Right renal pelvis (tissue), 4 donors: ENCODE data around the gene PKD1L1. TPM values are rescaled to one million over a fixed set of nuclear protein-coding genes. Genes with fewer than 3 reads are reported as not detected.
"Not testable (repeated sequence)": the region's sequence is repeated elsewhere in the genome, so short reads cannot be mapped to it uniquely, and the experiment has no call there.

Experiments used
- DNase-seq, 4 donors: peaks; one replicate each; pipeline ENCODE4 v3.0.0-alpha.2; 2013; ENCODE audit warnings: low read depth in 4 of 4, low spot score in 3 of 4, missing footprints in 1 of 4
- polyA plus RNA-seq, 4 donors: library from polyadenylated mRNA; unstranded; fragments of 120-200 nt; gene quantifications; one replicate each; pipeline ENCODE4 v1.2.1, GENCODE V29; 2013; ENCODE audit not compliant: insufficient read length in 4 of 4

PKD1L1 gene
- polyA plus RNA-seq, 4 donors, result 0.06 to 0.73 (median 0.15) TPM

DNA sequence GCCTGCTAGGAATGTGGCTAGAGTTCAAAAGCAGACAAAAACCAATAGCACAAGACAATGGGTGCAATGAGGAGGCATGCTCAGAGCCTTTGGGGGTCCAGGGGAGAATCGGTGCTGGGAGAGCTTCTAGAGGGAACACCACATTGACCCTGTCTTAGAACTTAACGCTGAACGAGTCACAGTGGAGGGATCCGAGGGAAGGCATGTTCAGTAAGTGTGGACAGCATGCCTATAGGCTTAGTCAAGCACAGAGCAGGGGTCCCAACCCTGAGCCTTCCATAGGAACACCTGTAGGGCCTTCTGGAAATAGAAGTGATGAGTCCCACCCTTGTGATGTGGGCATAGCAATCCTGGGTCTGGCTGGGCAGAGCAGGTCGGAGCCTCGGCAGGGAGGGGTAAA lies 148.7 kb downstream of the PKD1L1 start:
- DNase-seq, result no peak

- DNase-seq, result no peak
Observed at GRCh38 chr7:47796347-47796746, 151.9 kb downstream of the PKD1L1 start.

DNA sequence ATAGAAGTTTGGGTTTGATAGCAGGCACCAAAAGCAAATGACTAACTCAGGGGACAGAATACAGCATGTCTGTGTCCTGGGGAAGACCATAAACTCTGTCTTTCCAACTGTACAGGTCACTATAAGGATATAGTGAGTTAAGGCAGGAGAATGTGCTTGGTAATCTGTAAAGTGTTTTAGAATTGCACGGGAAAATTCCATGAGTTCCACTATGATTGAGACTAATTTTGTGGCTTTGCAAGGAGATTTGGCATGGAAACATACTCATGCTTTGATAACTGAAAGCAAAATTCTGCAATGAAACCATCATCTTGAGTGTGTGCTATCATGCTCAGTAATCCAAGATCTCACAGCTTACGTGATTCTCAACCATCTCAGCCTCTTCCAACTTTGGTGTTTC lies 152.6 kb downstream of the PKD1L1 start:
- no peak for DNase-seq

DNA sequence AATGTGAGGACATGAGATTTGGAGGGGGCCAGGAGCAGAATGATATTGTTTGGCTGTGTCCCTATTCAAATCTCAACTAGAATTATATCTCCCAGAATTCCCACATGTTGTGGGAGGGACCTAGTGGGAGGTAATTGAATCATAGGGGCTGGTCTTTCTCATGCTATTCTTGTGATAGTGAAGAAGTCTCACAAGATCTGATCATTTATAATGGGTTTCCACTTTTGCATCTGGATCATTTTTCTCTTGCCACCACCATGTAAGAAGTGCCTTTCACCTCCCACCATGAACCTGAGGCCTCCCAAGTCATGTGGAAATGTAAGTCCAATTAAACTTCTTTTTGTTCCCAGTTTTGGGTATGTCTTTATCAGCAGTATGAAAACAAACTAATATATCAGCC lies 153.1 kb downstream of the PKD1L1 start:
- not testable (repeated sequence) for DNase-seq

DNA sequence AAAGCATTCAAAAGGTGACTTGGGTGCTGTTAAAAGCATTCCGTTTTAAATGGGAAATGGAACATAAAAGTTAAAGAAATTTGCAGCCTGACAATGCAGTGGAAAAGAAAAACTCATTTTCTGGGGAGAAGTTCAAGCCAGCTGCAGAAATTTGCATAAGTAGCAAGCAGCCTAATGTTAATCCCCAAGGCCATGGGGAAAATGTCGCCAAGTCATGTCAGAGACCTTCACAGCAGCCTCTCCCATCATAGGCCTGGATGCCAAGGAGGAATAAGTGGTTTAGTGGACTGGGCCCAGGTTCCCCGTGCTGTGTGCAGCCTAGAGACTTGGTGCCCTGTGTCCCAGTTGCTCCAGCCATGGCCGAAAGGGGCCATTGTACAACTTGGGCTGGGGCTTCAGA lies 154.2 kb downstream of the PKD1L1 start:
- no peak for DNase-seq

- DNase-seq, result not testable (repeated sequence)
Observed at GRCh38 chr7:47793186-47793585, 155.1 kb downstream of the PKD1L1 start.

DNA sequence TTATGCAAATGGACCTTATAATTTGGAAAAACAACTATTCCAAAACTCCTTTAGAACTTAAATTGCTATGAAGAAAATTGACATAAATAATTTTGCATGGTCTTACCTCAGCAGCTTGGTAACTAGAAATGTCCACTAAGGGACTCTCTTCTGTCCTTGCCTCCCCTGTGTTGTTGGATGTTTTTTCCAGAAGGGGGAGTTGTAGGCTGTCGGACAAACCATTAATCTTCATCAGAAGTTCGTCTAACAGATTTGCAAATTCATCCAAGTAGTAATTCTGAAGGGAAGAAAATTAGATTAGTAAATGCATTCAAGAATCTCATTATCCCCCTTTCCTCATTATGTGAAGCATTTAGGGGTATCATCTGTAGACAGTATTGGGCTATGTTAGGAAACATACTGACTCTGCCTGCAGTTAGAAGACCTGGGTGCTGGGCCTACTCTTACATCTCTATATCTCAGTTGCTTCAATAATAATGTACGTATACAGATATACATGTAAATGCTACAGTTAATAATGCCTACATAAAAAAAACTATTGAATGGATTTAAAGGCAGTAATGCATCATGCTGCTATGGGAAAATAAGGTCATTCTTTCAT lies 155.6 kb downstream of the PKD1L1 start:
- DNase-seq, result no peak

DNA sequence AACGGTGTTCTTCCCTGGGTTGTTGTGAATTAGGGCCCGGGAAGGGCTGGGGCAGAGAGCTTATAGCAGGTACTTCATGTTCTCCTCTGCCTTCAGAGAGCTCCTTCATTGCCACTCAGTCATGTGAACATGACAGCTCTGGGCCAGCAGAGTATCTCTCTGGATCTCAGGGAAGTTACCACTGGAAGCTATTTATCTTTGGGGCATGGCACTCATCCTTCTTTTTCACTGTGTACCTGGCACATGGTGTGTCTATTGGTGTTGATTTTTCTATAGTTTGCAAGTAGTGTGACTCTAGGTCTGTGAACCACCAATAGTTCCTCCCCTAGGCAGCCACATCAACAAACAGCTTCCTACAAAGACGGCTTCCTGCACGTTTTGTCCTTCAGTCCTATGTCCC lies 156.6 kb downstream of the PKD1L1 start:
- DNase-seq, result no peak

DNA sequence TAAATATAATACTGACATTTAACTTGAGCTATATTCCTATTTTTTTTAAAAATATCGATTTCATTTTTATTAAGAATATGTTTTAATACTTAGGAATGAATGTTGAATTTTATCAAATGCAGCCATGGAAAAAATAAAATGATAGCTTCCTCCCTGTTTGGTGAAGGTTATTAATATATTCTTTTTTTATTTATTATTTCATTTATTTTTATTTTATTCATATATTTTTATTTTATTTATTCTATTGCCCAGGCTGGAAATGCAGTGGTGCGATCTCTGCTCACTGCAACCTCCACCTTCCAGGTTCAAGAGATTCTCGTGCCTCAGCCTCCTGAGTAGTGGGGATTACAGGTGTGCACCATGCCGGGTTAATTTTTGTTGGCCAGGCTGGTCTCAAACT lies 160.2 kb downstream of the PKD1L1 start:
- no peak for DNase-seq

DNA sequence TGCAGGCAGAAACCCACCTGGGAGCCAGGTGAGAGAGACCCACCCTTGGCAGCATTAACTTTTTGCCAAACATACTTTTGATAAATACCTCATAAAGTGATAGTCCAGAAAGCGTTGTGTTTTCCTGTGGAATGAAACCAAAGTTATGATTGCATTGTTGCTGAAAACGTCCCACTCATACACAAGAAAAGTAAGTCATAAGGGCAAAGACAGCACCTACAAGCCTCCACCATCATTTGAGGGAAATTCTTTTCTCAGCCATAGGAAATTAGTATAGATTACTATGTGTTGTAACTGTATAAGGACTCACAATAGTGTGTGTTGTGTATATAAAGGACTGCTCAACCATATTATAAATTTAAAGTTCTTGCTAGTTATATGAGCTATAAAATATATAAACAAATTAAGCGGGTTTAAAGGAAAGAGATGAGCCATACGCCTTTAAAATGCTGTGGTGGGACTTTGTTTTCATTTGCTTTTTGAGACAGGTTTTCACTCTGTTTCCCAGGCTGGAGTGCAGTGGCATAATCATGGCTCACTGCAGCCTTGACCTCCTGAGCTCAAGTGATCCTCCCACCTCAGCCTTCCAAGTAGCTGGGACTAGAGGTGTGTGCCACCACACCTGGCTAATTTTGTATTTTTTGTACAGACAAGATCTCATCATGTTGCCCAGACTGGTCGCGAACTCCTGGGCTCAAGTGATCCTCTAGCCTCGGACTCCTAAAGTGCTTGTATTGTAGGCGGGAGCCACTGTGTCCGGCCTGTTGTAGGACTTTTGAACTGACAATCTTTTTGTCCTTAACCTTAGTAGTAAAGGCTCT lies 160.8 kb downstream of the PKD1L1 start:
- DNase-seq, result no peak

DNA sequence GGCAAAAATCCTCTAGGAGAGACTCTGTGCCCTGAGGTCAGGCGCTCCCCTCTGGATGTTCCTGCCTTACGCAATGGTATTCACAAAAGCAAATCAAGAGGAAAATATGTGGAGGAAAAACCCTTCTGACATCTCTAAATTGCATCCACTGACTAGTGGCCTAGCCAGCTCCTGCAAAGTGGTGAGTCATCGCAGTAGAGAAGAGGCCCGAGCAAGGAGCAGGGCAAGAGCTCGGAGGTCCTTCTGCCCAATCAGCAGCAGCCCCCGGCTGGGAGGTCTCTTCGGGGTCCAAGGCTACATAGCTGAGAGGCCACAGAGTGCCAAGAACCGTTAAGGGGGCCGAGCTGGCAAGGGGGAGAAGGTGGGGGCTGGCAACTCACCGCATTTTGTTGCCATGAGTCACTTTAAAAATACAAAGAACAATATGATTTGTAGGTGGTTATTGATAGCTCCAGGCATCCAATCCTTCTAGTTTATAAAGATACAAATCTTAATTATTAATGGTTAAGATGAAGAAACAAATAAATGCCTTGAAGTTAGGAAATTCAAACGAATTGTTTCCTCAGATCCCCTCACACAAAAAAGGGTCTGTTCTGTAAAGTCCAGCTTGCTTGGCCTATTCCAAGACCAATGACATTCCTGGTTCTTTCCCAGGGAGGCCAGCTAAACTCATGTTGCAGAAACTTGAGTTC lies 161.6 kb downstream of the PKD1L1 start:
- no peak for DNase-seq

- no peak for DNase-seq
Observed at GRCh38 chr7:47785923-47786556, 162.2 kb downstream of the PKD1L1 start.

DNA sequence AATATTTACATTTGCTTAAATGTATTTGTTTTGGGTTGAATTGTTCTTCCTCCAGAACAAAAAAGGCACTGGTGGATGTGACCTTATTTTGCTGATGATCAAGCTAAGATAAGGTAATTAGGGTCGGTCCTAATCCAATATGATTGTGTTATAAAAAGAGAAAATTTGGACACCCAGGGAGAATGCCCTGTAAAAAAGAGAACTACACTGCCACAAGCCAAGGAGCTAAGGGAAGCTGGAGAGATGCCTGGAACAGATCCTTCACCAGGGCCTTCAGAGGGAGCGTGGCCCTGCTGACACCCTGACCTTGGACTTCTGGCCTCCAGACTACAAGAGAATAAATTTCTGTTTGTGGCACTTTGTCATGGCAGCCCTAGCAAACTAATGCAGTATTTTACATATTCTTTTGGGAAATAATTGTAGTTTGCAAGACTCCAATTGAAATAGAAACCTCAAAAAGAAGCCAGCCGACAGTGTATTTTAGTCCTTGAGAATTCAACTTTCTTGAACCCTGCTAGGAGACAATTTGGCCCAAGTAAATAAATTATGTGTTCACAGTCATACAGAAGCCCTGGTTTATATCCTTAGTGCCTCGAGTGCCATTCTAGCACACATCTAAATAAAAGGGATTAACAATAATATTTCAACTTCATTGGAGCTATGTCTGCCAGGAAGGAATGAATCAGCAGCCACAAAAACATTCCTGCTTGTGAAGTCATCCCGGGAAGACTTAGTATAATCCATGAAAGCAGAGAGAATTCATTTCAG lies 164.6 kb downstream of the PKD1L1 start:
- DNase-seq, result no peak

- no peak for DNase-seq
Observed at GRCh38 chr7:47782792-47783191, 165.5 kb downstream of the PKD1L1 start.

- DNase-seq, result no peak
Observed at GRCh38 chr7:47782022-47782421, 166.2 kb downstream of the PKD1L1 start.

GRCh38 chr7:47780555-47780954 lies 167.7 kb downstream of the PKD1L1 start:
- DNase-seq, result no peak

DNA sequence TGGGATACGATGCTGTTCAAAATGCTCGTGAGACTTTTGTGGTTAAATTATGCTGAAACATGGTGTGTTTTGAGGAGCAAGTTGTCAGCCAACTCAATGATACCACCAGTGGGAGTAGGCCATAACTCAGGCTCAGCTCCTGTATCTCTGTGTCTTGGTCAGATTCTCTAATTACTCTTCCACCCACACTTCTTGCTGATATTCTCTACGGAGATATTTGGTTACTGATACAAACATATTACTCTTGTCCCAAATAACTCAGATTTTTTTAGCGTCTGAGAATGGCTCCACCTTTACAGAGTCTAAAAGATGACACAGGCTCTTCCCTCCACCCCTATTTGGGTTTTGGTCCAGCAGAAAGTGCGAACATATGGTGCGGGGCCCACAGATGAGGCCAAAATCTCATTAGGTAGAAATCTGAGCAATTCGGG lies 168.9 kb downstream of the PKD1L1 start:
- DNase-seq, result no peak

DNA sequence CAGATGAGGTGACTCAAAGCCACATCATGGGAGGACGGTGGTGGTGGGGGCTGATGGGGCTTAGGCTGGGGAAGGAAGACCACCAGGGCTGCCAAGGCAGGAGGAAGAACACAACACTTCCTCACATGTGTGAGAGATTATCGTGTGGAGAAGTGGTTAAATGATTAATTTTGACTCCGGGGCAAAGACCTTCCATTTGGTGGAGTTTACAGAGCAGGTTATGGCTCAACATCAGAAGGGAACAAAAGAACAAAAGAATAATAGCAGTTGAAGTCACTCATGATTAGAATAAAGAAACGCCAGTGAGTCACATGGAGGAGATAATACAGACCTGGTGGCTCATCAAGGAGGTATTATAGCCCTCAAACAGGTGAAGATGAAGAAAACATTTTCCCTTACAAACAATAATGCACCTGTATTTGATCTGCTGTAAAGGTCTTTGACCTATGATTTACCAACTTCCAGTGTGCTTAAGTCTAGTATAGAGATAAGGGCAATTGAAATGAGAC lies 170.1 kb downstream of the PKD1L1 start:
- DNase-seq, result no peak

DNA sequence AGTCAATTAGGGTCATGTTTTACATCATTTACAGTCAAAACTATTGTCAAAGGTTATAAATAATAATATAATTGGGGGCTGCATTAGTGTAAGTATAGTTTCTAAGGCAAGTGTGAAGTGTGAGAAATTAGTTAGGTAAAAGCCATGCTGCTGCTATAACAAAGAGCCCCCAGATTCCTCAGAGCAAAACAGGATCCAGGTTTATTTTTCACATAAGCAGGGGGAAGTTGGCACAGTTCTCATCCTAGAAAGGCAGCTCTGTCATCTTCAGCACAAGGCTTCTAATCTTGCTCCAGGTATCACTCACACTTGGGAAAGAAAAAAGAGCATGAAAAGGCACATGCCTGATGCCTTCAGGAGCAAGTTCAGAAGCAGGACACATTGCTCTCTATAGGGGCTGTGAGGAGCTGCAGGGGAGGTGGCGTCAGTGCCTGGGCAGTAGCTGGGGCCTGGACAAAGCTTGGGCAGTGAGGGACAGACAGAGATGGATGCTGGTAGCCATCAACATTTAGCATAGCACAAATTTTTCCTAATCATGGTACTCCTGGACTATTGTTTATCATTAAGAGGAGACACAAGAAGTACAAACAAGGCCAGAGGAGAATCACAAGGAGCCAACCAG lies 170.6 kb downstream of the PKD1L1 start:
- no peak for DNase-seq

GRCh38 chr7:47776335-47776734 lies 171.9 kb downstream of the PKD1L1 start:
- DNase-seq, result no peak
